ENCODE results near the gene SF3B2.

SF3B2 gene

GRCh38 chr11:66032957-66033735, 19.0 kb upstream of the SF3B2 start:
- no peak for TF ChIP-seq CTCF (IDR thresholded peaks at IDR 0.05)
- Histone ChIP-seq H3K27me3 (peaks cover 16% of the 10 kb centered on the region), H3K4me3 (ENCODE audit: low read depth in 1 of 2, low read length in 1 of 2) (no peak overlapping the region), H3K27ac (no peak overlapping the region), H3K9me3 (no peaks in the 10 kb centered on the region), H3K36me3 (no peaks in the 10 kb centered on the region), H3K4me1 (ENCODE audit: control insufficient read depth in 1 of 2, insufficient read depth in 1 of 2, low read depth in 1 of 2, low read length in 1 of 2) (no peaks in the 10 kb centered on the region)

DNA sequence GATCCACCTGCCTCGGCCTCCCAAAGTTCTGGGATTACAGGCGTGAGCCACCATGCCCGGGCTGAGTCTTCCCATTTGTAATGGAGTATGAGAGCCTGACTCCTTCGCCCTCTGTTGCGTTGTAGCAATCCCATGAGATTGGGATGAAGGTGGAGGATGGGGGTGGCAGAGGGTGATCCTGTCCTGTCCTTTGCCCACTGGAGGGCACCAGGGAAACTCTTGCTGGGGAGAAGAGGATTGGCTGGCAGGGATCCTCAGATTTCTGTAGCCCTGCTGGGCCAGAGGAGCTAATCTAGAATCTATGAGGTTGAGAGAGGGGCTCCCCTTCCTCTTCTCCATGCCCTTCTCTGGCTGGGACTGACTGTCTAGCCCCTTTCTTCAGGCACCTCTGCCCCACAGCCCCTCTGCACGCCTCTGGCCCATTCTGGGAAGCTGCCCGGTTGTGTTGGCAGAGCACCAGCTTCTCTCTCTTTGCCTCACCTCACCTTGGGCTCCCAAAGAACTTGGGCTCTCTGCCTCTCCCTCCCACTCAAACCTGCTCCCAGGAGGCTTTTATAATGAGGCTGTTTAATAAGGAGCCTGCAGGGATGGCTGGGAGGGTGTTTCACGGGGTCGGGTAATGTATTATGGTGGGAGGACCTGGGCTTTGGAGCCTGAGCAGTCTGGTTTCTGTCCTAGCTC, 16.4 kb upstream of the SF3B2 start:
- H3K27me3 ChIP-seq, result peaks cover 11% of the 10 kb centered on the region
- TF ChIP-seq CTCF (IDR thresholded peaks at IDR 0.05), result no peak
- no peak overlapping the region for H3K4me3 ChIP-seq (ENCODE audit: low read depth in 1 of 2, low read length in 1 of 2)

DNA sequence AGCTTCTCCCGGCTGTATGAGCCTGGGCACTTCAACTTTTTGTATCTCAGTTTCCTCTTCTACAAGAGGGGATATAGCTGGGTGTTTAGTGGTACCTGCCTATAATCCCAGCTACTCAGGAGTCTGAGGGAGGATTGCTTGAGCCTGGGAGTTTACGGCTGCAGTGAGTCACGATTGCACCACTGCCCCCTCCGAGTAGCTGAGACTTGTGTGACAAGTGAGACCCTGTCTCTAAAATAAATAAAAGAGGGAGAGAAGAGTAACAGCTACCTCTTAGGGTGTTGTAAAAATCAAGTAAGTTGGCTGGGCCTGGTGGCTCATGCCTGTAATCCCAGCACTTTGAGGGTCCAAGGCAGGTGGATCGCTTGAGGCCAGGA, 15.8 kb upstream of the SF3B2 start:
- Histone ChIP-seq H3K4me1 (ENCODE audit: control insufficient read depth in 1 of 2, insufficient read depth in 1 of 2, low read depth in 1 of 2, low read length in 1 of 2) (no peaks in the 10 kb centered on the region), H3K27me3 (peaks cover 11% of the 10 kb centered on the region), H3K36me3 (no peaks in the 10 kb centered on the region), H3K9me3 (no peaks in the 10 kb centered on the region), H3K27ac (no peak overlapping the region), H3K4me3 (ENCODE audit: low read depth in 1 of 2, low read length in 1 of 2) (no peak overlapping the region)
- no peak for TF ChIP-seq CTCF (IDR thresholded peaks at IDR 0.05)

More for the DNA sequence above, 16.4 kb upstream of the SF3B2 start:
- no peaks in the 10 kb centered on the region for H3K4me1 ChIP-seq (ENCODE audit: control insufficient read depth in 1 of 2, insufficient read depth in 1 of 2, low read depth in 1 of 2, low read length in 1 of 2)
- no peaks in the 10 kb centered on the region for H3K9me3 ChIP-seq
- H3K27ac ChIP-seq, result no peak overlapping the region
- no peaks in the 10 kb centered on the region for H3K36me3 ChIP-seq

DNA sequence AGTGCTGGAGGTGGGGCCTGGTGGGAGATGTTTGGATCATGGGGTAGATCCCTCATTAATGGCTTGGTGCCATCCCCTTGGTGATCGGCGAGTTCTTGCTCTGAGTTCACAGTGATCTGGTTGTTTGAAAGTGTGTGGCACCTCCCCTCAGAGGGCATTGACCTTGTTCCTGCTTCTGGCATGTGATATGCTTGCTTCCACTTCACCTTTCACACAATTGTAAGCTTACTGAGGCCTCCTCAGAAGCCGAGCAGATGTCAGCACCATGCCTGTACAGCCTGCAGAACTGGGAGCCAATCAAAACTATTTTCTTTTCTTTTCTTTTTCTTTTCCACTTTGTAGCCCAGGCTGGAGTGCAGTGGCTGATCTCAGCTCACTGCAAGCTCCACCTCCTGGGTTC, 14.8 kb upstream of the SF3B2 start:
- Histone ChIP-seq H3K27me3 (peaks cover 11% of the 10 kb centered on the region), H3K9me3 (no peaks in the 10 kb centered on the region), H3K4me3 (ENCODE audit: low read depth in 1 of 2, low read length in 1 of 2) (no peak overlapping the region), H3K4me1 (ENCODE audit: control insufficient read depth in 1 of 2, insufficient read depth in 1 of 2, low read depth in 1 of 2, low read length in 1 of 2) (no peaks in the 10 kb centered on the region), H3K27ac (no peak overlapping the region), H3K36me3 (no peaks in the 10 kb centered on the region)
- TF ChIP-seq CTCF (IDR thresholded peaks at IDR 0.05), result no peak

- Histone ChIP-seq H3K4me3 (ENCODE audit: low read depth in 1 of 2, low read length in 1 of 2) (no peak overlapping the region), H3K9me3 (no peaks in the 10 kb centered on the region), H3K4me1 (ENCODE audit: control insufficient read depth in 1 of 2, insufficient read depth in 1 of 2, low read depth in 1 of 2, low read length in 1 of 2) (no peaks in the 10 kb centered on the region), H3K27ac (no peak overlapping the region), H3K27me3 (peaks cover 7% of the 10 kb centered on the region), H3K36me3 (no peaks in the 10 kb centered on the region)
- no peak for TF ChIP-seq CTCF (IDR thresholded peaks at IDR 0.05)
Observed at GRCh38 chr11:66039765-66040164, 12.4 kb upstream of the SF3B2 start.

Measured in neutrophil (primary cell).